GM19193 (cell line): ENCODE results near the gene SCCPDH.

Source experiments
- POLR2A ChIP-seq: IDR thresholded peaks from 4 replicates; pipeline ENCODE4 v1.6.1; 2011; ENCODE audit not compliant: insufficient read depth, insufficient read length; ENCODE audit errors: extremely low read depth

Gene SCCPDH

GRCh38 chr1:246787781-246788513 lies 63.7 kb downstream of the SCCPDH start:
- no peak for TF ChIP-seq POLR2A

DNA sequence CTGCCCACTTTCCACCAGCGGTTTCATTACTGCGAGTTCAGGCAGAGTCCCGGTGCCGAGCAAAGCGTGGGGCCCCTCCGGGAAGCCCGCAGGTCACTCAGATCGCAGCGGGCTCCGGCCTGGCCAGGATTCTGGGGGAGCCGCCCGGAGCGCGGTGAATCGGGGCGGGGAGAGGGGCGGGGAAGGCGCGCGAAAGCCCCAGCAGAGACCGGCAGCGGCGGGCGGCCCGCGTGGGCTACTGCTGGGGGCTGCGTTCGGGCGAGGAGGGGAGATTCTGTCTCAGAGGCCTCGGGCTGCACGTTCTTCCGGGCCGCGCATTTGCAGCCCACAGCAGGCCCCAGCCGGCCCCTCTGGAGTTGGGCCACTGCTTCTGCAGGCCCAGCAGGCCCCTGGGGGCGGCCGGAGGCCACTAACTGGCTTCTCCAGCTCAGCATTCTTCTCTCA lies 64.7 kb downstream of the SCCPDH start:
- no peak for TF ChIP-seq POLR2A

GRCh38 chr1:246789454-246790339 lies 65.5 kb downstream of the SCCPDH start:
- no peak for TF ChIP-seq POLR2A

DNA sequence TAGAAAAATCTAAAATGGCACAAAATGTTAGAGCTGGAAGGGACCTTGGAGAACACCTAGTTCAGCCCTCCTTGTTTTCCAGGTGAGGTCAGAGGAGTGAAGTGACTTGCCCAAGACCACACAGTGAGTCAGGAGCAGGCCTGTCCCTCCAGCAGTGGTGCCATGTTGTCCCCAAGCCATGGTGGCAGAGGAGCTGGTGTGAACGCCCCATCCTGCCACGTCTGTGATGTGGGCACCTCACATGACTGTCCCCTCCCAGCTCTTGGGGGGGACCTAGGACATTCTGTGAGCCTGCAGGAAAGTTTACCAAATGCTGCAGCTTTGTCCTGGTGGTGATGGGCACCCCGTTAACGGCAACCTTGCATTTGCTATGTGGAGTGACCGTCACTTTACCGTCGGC lies 66.2 kb downstream of the SCCPDH start:
- no peak for TF ChIP-seq POLR2A

DNA sequence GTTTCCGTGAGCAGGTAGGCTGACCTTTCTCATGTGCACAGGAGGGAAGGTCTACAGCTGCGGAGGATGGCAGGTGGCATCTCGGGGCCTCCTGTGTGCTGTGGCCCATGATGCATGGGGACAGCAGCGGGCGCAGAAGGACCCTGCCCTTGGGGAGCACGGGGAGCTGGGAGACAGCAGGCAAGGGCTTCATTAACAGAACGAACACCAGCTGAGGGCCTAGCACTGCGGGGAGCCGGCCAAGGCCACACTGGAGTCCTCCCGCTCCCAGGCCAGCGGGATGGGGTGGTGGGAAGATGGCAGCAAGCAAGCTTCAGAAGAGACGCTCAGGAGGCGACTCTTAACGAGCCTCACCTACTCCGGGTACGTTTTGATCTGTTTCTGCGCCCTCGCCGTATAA lies 66.6 kb downstream of the SCCPDH start:
- TF ChIP-seq POLR2A, result no peak

- TF ChIP-seq POLR2A, result no peak
Observed at GRCh38 chr1:246791303-246791918, 67.2 kb downstream of the SCCPDH start.

DNA sequence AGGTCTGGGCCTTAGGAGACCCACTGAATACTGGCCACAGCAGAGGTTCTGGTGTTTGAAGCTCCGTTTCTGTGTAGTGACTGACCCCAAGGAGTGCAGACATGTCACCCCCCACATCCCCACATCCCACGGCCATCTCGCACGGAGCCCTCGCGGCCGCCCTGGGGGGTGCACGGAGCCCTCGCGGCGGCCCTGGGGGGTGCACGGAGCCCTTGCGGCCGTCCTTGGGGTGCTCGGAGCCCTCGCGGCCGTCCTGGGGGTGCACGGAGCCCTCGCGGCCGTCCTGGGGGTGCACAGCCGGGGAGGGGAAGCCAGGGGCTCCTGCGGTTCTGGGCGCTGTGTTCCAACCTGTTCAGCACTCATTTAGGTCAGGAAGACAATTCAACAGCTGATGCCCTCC lies 68.4 kb downstream of the SCCPDH start:
- TF ChIP-seq POLR2A, result no peak

- no peak for TF ChIP-seq POLR2A
Observed at GRCh38 chr1:246793356-246793896, 69.2 kb downstream of the SCCPDH start.

- no peak for TF ChIP-seq POLR2A
Observed at GRCh38 chr1:246794048-246794827, 70.0 kb downstream of the SCCPDH start.

DNA sequence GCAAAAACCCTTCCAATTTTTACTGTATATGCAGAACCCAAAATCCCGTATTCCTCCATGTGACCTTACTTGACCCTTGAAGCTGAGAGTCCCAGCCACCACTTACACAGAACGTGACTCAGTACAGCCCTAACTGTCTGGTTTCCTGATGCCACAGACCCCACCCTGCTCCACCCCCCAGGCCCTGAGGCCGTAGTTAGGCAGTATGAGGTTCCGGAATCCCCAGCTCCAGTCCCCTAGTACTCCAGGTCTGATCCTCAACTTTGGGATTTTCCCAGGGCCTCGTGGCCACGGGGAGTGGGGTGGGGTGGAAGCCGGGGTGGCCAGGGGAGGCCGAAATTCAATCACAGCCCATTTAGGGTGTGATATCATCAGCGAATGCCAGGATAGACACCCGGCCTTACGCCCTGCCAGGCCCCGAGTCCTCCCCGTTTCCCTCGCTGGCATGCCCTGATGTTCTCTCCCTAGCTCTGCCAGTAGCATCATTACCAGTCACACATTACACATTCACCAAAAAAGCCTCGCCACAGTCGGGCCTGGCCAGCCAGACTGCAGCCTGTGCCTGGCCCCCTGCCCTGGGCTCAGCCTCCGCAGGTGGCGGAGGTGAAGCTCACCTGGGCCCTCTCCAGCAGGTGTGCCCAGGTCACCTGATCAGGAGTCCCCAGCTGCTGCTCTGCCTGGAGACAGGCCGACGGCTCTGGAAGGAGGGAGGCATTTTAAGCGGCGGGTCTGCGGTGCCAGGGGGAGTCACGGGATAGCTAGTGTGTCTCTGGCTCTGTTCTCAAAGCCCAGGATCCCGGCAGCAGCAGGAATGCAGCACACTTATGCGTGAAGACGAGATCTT lies 70.8 kb downstream of the SCCPDH start:
- TF ChIP-seq POLR2A, result no peak

GRCh38 chr1:246795906-246796694 lies 71.9 kb downstream of the SCCPDH start:
- no peak for TF ChIP-seq POLR2A

GRCh38 chr1:246797157-246797556 lies 72.9 kb downstream of the SCCPDH start:
- no peak for TF ChIP-seq POLR2A

DNA sequence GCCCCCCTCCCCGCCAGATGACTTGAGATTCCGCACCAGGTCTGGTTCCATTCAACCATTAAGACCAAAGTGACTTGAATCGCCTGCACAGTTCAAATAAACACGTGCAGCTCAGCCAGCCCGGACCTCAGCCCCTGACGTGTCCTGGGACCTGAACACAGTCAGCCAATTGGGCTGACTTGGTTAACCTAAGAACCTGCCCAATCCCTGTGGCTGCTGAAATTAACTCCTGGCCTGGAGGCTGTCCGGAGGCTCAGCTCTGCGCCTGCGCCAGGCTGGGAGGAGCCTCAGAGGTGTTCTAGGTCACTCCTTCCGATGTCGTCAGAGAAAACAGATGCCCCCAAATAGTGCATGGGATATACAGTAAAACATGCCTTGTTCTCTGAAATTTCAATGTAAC lies 73.4 kb downstream of the SCCPDH start:
- no peak for TF ChIP-seq POLR2A
